Measurements from ENCODE around the gene ZNF699.

The ZNF699 gene

GRCh38 chr19:9309139-9309973 is at the start of gene ZNF699:
Gene ZNF699, minus strand, starts transcription at chr19:9309838. Its CDS starts 4,719 bp downstream, at chr19:9305119.
- DNase-seq (ENCODE audit: low read depth, low spot score): peak; percentile 79
- ChIA-PET POLR2A (no interaction called here), CTCF (interaction anchor here (1.2 to 2.6 kb wide), 2 partner anchors 14 to 16 kb away, joined by 4 to 15 read pairs; partner anchors contain the start of gene ZNF559)
- peak within 1 kb of the TSS; percentile 89 for H3K4me3 ChIP-seq (ENCODE audit: low read depth, low read length)
- TF ChIP-seq, protein P1, sequence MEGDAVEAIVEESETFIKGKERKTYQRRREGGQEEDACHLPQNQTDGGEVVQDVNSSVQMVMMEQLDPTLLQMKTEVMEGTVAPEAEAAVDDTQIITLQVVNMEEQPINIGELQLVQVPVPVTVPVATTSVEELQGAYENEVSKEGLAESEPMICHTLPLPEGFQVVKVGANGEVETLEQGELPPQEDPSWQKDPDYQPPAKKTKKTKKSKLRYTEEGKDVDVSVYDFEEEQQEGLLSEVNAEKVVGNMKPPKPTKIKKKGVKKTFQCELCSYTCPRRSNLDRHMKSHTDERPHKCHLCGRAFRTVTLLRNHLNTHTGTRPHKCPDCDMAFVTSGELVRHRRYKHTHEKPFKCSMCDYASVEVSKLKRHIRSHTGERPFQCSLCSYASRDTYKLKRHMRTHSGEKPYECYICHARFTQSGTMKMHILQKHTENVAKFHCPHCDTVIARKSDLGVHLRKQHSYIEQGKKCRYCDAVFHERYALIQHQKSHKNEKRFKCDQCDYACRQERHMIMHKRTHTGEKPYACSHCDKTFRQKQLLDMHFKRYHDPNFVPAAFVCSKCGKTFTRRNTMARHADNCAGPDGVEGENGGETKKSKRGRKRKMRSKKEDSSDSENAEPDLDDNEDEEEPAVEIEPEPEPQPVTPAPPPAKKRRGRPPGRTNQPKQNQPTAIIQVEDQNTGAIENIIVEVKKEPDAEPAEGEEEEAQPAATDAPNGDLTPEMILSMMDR (IDR thresholded peaks at IDR 0.05; ENCODE audit: insufficient read depth, low read length, missing control alignments): no peak

DNA sequence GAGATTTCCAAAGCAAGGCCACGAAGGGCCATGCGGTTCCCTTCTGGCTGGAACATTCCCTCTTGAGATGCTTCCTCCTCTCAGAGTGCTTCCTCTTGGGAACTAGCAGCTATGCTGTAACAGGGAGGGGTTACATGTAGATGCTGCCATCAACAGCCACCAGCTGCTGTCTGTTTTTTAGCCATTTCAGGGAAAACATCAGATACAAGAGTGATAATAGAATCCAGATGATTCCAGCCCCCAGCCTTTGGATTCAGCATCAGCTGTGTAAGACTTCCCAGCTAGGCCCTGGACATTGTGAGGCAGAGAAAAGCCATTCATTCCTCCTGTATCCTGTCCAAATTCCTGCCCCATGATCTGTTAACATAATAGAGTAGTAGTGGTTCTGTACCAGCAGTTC is 45.0 kb upstream of the ZNF699 start:
- H3K4me3 ChIP-seq (ENCODE audit: low read depth, low read length): no peak overlapping the region
- TF ChIP-seq, protein P1 (IDR thresholded peaks at IDR 0.05; ENCODE audit: insufficient read depth, low read length, missing control alignments): no peak
- ChIA-PET CTCF (no interaction called here), POLR2A (no interaction called here)
- no peak for DNase-seq (ENCODE audit: low read depth, low spot score)

GRCh38 chr19:9353011-9353410 is 43.4 kb upstream of the ZNF699 start:
- DNase-seq (ENCODE audit: low read depth, low spot score): no peak
- POLR2A ChIA-PET: no interaction called here
- TF ChIP-seq, protein P1 (IDR thresholded peaks at IDR 0.05; ENCODE audit: insufficient read depth, low read length, missing control alignments): no peak
- no peak overlapping the region for H3K4me3 ChIP-seq (ENCODE audit: low read depth, low read length)
- CTCF ChIA-PET: no interaction called here

DNA sequence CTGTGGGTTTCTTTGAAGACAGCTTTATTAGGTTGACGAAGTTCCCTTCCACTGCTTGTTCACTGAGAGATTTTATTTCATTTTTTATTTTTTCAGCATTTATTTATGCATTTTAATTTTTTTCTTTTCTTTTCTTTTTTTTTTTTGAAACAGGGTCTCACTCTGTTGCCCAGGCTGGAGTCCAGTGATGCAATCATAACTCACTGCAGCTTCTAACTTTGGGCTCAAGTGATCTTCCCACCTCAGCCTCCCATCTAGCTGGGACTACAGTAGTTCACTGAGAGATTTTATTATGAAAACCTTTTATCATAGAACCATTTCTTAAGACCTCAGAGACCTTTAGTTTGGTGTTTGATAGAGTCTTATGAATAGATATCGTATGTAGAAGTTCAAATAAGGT is 42.9 kb upstream of the ZNF699 start:
- H3K4me3 ChIP-seq (ENCODE audit: low read depth, low read length): no peak overlapping the region
- POLR2A ChIA-PET: no interaction called here
- CTCF ChIA-PET: no interaction called here
- TF ChIP-seq, protein P1 (IDR thresholded peaks at IDR 0.05; ENCODE audit: insufficient read depth, low read length, missing control alignments): no peak
- DNase-seq (ENCODE audit: low read depth, low spot score): no peak

GRCh38 chr19:9348671-9349070 is 39.0 kb upstream of the ZNF699 start:
- DNase-seq (ENCODE audit: low read depth, low spot score): no peak
- TF ChIP-seq, protein P1 (IDR thresholded peaks at IDR 0.05; ENCODE audit: insufficient read depth, low read length, missing control alignments): no peak
- H3K4me3 ChIP-seq (ENCODE audit: low read depth, low read length): no peak overlapping the region
- CTCF ChIA-PET: no interaction called here
- POLR2A ChIA-PET: no interaction called here

DNA sequence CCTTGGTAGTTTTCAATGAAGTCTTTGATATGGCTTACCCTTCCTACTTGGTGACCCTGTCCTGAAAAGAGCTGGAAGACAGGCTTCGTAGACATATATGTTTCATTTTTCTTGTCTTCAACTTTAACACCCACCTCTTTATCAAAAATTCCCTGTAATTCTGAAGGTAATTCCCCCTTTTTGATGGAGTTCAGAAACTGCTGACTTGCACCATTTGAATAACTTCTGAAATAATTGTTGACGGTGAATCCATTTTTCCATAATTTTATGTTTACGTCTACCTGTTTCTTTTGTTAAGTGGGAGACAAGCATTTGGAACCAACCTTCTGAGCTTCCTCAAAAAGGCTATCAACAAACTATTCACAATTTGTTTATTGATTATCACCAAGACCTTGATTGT is 38.6 kb upstream of the ZNF699 start:
- POLR2A ChIA-PET: no interaction called here
- TF ChIP-seq, protein P1 (IDR thresholded peaks at IDR 0.05; ENCODE audit: insufficient read depth, low read length, missing control alignments): no peak
- CTCF ChIA-PET: no interaction called here
- DNase-seq (ENCODE audit: low read depth, low spot score): no peak
- no peak overlapping the region for H3K4me3 ChIP-seq (ENCODE audit: low read depth, low read length)

All from AG04449 (cell line).